Lower leg skin (tissue), 3 donors: ENCODE data around the gene GHR.

Experiments
- CTCF ChIP-seq, 3 donors: fragments of 450-650 bp; IDR thresholded peaks; one replicate each; pipeline ENCODE4 v1.5.1; 2016; ENCODE audit warnings: antibody characterized with exemption in 3 of 3, mild to moderate bottlenecking in 3 of 3, moderate library complexity in 2 of 3
- POLR2A ChIP-seq, 2 donors: fragments of 450-650 bp; IDR thresholded peaks; one replicate each; pipeline ENCODE4 v1.6.1; 2016 to 2017; ENCODE audit warnings: antibody characterized with exemption in 2 of 2, mild to moderate bottlenecking in 1 of 2, moderate library complexity in 1 of 2

GRCh38 chr5:42654645-42655044 lies 231.4 kb downstream of the GHR start:
- TF ChIP-seq CTCF (IDR thresholded peaks at IDR 0.05) (no peak), POLR2A (IDR thresholded peaks at IDR 0.05) (no peak)
